ENCODE measurements around the gene ATRN. TPM values are rescaled to one million over a fixed set of nuclear protein-coding genes. Genes with fewer than 3 reads are reported as not detected.

The ATRN gene
- total RNA-seq, 2 experiments from 2014 or later = 8.8 to 9.1 TPM

GRCh38 chr20:3616250-3616649 lies 145.4 kb downstream of the ATRN start:
- no peak for TF ChIP-seq CTCF (IDR thresholded peaks at IDR 0.05)
- no peak overlapping the region for H3K4me3 Mint-ChIP-seq
- no peaks in the 10 kb centered on the region for H3K9me3 Mint-ChIP-seq
- no peak overlapping the region for H3K27ac ChIP-seq (ENCODE audit: low read depth in 1 of 2, low read length in 2 of 2)
- peaks cover 3% of the 10 kb centered on the region for H3K36me3 ChIP-seq (ENCODE audit: insufficient read depth, low read length)
- no peaks in the 10 kb centered on the region for H3K27me3 Mint-ChIP-seq
- peaks cover 48% of the 10 kb centered on the region for H3K36me3 Mint-ChIP-seq (ENCODE audit: low read depth)
- no peaks in the 10 kb centered on the region for H3K4me1 ChIP-seq (ENCODE audit: insufficient read depth, low read length)
- no peak overlapping the region for H3K4me3 ChIP-seq (ENCODE audit: low read length)
- no peaks in the 10 kb centered on the region for H3K27me3 ChIP-seq (ENCODE audit: control insufficient read depth in 1 of 2, insufficient read depth in 2 of 2, low read length in 2 of 2)
- H3K9me3 ChIP-seq (ENCODE audit: control insufficient read depth in 1 of 2, insufficient read depth in 1 of 2, low read length in 2 of 2) = no peaks in the 10 kb centered on the region
- POLR2A ChIA-PET = no interaction called here
- H3K4me1 Mint-ChIP-seq (ENCODE audit: low read depth) = no peaks in the 10 kb centered on the region
- no peak overlapping the region for H3K27ac Mint-ChIP-seq
- intact Hi-C loops (cut with DNase I, micrococcal nuclease) = no loop called here
- no peak for ATAC-seq (ENCODE audit: poor library complexity)
- CTCF ChIA-PET = interaction anchor here (0.6 kb wide), 1 partner anchor 1367 kb away, joined by 3 read pairs; no protein-coding TSS in a partner anchor
- no peak for DNase-seq

- H3K27ac Mint-ChIP-seq = no peak overlapping the region
- DNase-seq (no peak), ATAC-seq (ENCODE audit: poor library complexity) (no peak)
- Histone ChIP-seq H3K4me3 (ENCODE audit: low read length) (no peak overlapping the region), H3K36me3 (ENCODE audit: insufficient read depth, low read length) (peaks cover 2% of the 10 kb centered on the region), H3K27ac (ENCODE audit: low read depth in 1 of 2, low read length in 2 of 2) (no peak overlapping the region), H3K4me1 (ENCODE audit: insufficient read depth, low read length) (no peaks in the 10 kb centered on the region), H3K9me3 (ENCODE audit: control insufficient read depth in 1 of 2, insufficient read depth in 1 of 2, low read length in 2 of 2) (no peaks in the 10 kb centered on the region), H3K27me3 (ENCODE audit: control insufficient read depth in 1 of 2, insufficient read depth in 2 of 2, low read length in 2 of 2) (no peaks in the 10 kb centered on the region)
- intact Hi-C loops (cut with DNase I, micrococcal nuclease) = no loop called here
- H3K4me1 Mint-ChIP-seq (ENCODE audit: low read depth) = no peaks in the 10 kb centered on the region
- CTCF ChIA-PET = no interaction called here
- H3K27me3 Mint-ChIP-seq = no peaks in the 10 kb centered on the region
- no peak for TF ChIP-seq CTCF (IDR thresholded peaks at IDR 0.05)
- H3K4me3 Mint-ChIP-seq = no peak overlapping the region
- H3K36me3 Mint-ChIP-seq (ENCODE audit: low read depth) = peaks cover 31% of the 10 kb centered on the region
- POLR2A ChIA-PET = no interaction called here
- no peaks in the 10 kb centered on the region for H3K9me3 Mint-ChIP-seq
Measured at GRCh38 chr20:3621111-3621510, 150.3 kb downstream of the ATRN start.

GRCh38 chr20:3622406-3622805 lies 151.6 kb downstream of the ATRN start:
- H3K4me1 ChIP-seq (ENCODE audit: insufficient read depth, low read length) = no peaks in the 10 kb centered on the region
- DNase-seq (no peak), ATAC-seq (ENCODE audit: poor library complexity) (no peak)
- ChIA-PET CTCF (no interaction called here), POLR2A (no interaction called here)
- Mint-ChIP-seq H3K27me3 (no peaks in the 10 kb centered on the region), H3K4me1 (ENCODE audit: low read depth) (no peaks in the 10 kb centered on the region), H3K9me3 (no peaks in the 10 kb centered on the region), H3K36me3 (ENCODE audit: low read depth) (peaks cover 23% of the 10 kb centered on the region), H3K4me3 (no peak overlapping the region), H3K27ac (no peak overlapping the region)
- H3K36me3 ChIP-seq (ENCODE audit: insufficient read depth, low read length) = no peaks in the 10 kb centered on the region
- intact Hi-C loops (cut with DNase I, micrococcal nuclease) = no loop called here
- no peaks in the 10 kb centered on the region for H3K27me3 ChIP-seq (ENCODE audit: control insufficient read depth in 1 of 2, insufficient read depth in 2 of 2, low read length in 2 of 2)
- H3K27ac ChIP-seq (ENCODE audit: low read depth in 1 of 2, low read length in 2 of 2) = no peak overlapping the region
- no peak overlapping the region for H3K4me3 ChIP-seq (ENCODE audit: low read length)
- H3K9me3 ChIP-seq (ENCODE audit: control insufficient read depth in 1 of 2, insufficient read depth in 1 of 2, low read length in 2 of 2) = no peaks in the 10 kb centered on the region
- no peak for TF ChIP-seq CTCF (IDR thresholded peaks at IDR 0.05)
